Measurements from ENCODE around the gene FGFBP2. TPM values are rescaled to one million over a fixed set of nuclear protein-coding genes. Genes with fewer than 3 reads are reported as not detected.
"Not testable (repeated sequence)": the region's sequence is repeated elsewhere in the genome, so short reads cannot be mapped to it uniquely, and the experiment has no call there.

Gene FGFBP2
- polyA plus RNA-seq, 1 donor = 0.25 TPM

DNA sequence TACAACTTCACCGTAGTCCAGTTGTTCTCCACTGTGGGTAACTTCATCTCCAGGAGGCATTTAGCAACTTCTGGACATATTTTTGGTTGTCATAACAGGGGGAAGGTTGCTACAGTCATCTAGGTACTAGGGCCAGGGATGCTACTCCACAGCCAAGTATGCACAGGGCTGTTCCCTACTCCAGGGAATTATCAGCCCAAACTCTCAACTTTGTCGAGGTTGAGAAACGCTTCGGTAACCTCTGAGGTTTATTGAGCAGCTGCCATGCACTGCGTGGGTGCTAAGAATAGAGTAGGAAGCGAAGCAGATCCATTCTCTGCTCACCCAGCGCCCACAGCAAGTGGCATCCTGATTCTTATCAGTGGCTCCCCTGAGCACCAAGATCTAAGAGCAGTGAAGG is 32.7 kb downstream of the FGFBP2 start:
- DNase-seq = no peak

- DNase-seq = no peak
Measured at GRCh38 chr4:15929540-15929939, 33.4 kb downstream of the FGFBP2 start.

DNA sequence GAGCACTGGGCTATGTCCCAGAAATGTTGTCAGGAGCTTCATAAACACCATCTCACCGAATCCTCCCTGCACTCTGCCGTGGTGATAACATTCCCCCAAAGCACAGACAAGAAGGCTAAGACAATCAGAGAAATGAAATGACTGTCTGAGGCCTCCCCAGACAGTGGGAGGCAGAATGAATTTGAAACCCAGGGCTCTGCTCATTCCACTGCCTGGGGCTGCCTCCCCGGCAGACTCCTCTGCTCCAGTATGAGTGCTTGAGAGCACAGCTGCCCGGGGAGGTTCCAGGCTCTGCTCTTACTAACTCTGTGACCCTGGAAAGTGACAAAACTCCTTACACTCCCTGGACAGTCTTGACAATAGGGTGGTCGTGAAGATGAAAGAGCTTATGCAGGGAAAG is 34.1 kb downstream of the FGFBP2 start:
- DNase-seq = no peak

GRCh38 chr4:15926486-15926885 is 36.5 kb downstream of the FGFBP2 start:
- no peak for DNase-seq

- no peak for DNase-seq
Measured at GRCh38 chr4:15925830-15926229, 37.1 kb downstream of the FGFBP2 start.

DNA sequence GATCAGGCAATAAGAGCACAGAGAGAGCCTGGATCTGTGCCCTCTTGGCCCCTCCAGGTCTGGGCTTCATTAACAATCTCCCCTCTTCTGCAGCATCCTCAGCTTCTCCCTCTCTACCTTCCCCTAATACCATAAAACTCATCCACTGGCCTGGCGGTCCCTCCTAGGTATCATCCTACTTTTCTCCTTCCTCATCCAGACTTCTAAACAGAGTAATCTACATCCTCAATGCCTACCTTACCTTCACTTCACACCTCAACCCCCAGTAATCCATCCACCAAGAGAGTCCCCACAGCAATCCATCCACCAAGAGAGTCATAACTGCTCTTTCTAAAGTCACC is 41.4 kb downstream of the FGFBP2 start:
- no peak for DNase-seq

DNA sequence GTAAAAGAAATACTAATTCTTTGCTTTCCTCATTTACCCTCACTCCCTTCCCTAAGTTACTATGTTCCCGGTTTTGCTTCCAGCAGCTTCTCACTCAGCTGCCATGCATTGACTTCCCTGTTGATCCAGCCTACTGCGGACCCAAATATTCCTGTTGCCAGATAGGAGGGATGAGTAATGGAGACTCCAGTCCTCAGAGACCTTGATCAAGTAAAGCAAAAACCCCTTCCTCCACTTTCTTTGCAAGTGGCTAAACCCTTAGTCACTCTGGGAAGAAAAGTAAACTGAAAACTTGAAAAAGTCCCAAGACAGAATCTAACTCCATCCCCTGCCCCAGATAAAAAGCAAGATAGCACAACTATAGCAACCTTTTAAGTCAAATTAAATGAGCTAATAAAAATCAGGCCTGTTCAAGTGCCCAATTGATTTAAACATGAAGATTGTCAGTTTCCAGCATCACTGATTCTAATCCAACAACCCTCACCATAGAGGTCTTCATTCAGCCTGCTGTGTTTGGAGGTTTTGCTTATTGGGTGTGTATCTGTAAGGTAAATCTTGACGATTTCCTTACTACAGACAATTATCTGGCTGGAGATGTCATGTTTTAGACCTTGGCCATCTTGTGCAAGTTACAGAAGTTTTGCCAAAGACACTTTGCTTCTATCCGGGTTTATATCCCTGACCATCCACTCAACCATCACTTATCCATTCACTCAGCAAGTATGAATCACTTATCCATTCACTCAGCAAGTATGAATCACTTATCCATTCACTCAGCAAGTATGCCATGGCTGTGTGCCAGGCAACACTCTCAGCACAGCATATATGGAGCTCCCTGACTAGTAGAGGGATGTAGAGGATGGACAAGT is 42.0 kb downstream of the FGFBP2 start:
- no peak for DNase-seq

DNA sequence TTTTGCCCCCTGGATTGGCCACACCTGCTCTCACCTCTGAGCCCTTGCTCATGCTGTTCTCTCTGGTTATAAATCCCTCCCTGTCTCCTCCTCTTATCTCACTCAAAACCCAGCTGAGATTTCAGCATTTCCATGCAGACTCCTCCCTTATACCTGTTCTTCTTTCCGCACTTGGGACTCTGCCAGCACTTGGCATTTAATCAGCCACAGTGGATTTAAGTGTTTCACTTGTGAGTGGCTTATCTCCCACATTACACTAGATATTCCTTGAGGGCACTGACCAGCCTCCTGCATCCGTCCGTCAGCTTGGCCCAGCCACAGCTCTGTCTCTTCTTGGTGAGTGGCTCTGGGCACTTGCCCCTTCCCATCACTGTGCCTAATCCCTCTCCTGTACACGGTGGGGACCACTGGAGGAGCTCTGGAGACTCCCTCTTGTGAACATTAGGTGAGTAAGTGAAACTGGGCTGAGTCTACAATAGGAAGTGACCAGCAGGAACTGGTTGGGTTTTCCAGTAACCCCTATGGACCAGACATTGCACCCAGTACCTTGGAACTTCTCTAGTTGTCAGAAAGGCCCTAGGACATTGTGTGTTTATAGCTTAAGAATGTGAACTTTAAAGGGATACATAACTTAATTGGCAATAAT is 44.4 kb downstream of the FGFBP2 start:
- no peak for DNase-seq

GRCh38 chr4:15917297-15917696 is 45.7 kb downstream of the FGFBP2 start:
- no peak for DNase-seq

GRCh38 chr4:15916358-15916757 is 46.6 kb downstream of the FGFBP2 start:
- not testable (repeated sequence) for DNase-seq

- no peak for DNase-seq
Measured at GRCh38 chr4:15914736-15915135, 48.2 kb downstream of the FGFBP2 start.

GRCh38 chr4:15914291-15914690 is 48.7 kb downstream of the FGFBP2 start:
- no peak for DNase-seq

DNA sequence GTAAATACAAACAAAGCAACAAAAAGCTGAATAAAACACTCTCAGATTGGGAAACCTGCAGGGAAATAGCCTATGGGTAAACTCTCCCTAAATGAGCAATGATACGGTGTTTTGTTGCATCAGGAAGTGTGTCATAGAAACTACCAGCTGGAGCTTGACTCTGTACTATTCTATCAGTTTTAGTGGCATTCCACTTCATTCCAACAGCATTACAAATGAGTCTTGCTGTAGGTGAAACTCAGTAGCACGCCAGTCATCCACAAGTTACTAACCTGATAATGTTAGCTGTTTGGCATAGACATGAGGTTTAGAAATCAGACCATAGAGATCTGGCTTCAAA is 49.4 kb downstream of the FGFBP2 start:
- DNase-seq = no peak

GRCh38 chr4:15912961-15913630 is 49.9 kb downstream of the FGFBP2 start:
- no peak for DNase-seq

DNA sequence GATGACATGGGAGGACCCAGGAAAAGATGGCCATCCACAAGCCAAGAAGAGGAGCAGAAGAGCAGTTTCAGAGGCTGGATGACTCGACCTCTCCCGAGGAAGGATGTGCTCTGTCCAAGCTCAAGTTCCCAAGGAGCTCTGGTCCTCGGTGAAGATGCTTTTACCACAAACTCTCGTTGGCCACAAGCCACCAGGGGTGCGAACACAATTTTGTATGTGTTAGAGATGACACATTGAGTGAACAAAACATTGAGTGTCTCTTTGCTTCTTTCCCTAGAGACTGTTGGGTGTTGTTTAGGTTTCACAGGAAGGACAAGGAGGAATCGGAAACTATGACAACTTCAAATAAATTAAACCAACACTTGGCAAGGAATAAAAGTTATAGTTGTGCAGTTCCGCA is 50.7 kb downstream of the FGFBP2 start:
- DNase-seq = no peak

Other genes starting within 250 kb of the FGFBP2 start
- 1.2 TPM for gene CD38, start 184.8 kb downstream of the FGFBP2 start, polyA plus RNA-seq (ENCODE audit: insufficient read length)
- gene FGFBP1, start 24.4 kb downstream of the FGFBP2 start, polyA plus RNA-seq (ENCODE audit: insufficient read length) = not detected
- 44.6 TPM for gene PROM1, start 120.8 kb upstream of the FGFBP2 start, polyA plus RNA-seq (ENCODE audit: insufficient read length)